Karpas-422 (cell line): ENCODE data around the gene SH3GLB2. TPM values are rescaled to one million over a fixed set of nuclear protein-coding genes. Genes with fewer than 3 reads are reported as not detected.

Experiments
- DNase-seq: peaks from one replicate; pipeline ENCODE4 v3.0.0-alpha.2; 2015
- H2AFZ ChIP-seq: fragments of 200-600 bp; sonication (generic); 2 replicates; pipeline ENCODE4 v1.6.1; 2014; ENCODE audit warnings: antibody characterized with exemption, low read length, mixed read lengths
- H3K27ac ChIP-seq: fragments of 200-600 bp; sonication (generic); 2 replicates; pipeline ENCODE4 v1.5.1; 2014; ENCODE audit warnings: mild to moderate bottlenecking, low read length, moderate library complexity
- H3K27me3 ChIP-seq: fragments of 200-600 bp; sonication (generic); 2 replicates; pipeline ENCODE4 v1.6.1; 2014; ENCODE audit warnings: low read length, mixed read lengths
- H3K36me3 ChIP-seq: fragments of 200-600 bp; sonication (generic); 2 replicates; pipeline ENCODE4 v1.6.1; 2014; ENCODE audit warnings: low read length, mixed read lengths; ENCODE audit not compliant: insufficient read depth
- H3K4me1 ChIP-seq: fragments of 200-600 bp; sonication (generic); 2 replicates; pipeline ENCODE4 v1.6.1; 2014; ENCODE audit warnings: mild to moderate bottlenecking, low read length, mixed read lengths
- H3K4me2 ChIP-seq: fragments of 200-600 bp; sonication (generic); 2 replicates; pipeline ENCODE4 v1.6.1; 2014; ENCODE audit warnings: low read length, low read depth, mild to moderate bottlenecking; ENCODE audit not compliant: poor library complexity, severe bottlenecking
- H3K4me3 ChIP-seq: fragments of 200-600 bp; sonication (generic); 2 replicates; pipeline ENCODE4 v1.5.1; 2014; ENCODE audit warnings: mild to moderate bottlenecking, antibody characterized with exemption, low read length, mixed read lengths
- H3K79me2 ChIP-seq: fragments of 200-600 bp; sonication (generic); 2 replicates; pipeline ENCODE4 v1.6.1; 2014; ENCODE audit warnings: mild to moderate bottlenecking, low read length, mixed read lengths
- H3K9ac ChIP-seq: fragments of 200-600 bp; sonication (generic); 2 replicates; pipeline ENCODE4 v1.6.0; 2014; ENCODE audit warnings: low read length
- H3K9me2 ChIP-seq: fragments of 200-600 bp; sonication (generic), shearing (Covaris generic); replicated peaks from 2 replicates; pipeline ENCODE4 v1.6.0; 2014; ENCODE audit warnings: mild to moderate bottlenecking, low read length, moderate library complexity; ENCODE audit not compliant: insufficient read depth
- H3K9me3 ChIP-seq: fragments of 300-700, 200-600 bp; sonication (generic); 2 replicates; pipeline ENCODE4 v1.6.1; 2014; ENCODE audit warnings: low read length, mixed read lengths
- H4K20me1 ChIP-seq: fragments of 200-600 bp; sonication (generic); 2 replicates; pipeline ENCODE4 v1.6.1; 2014; ENCODE audit warnings: mild to moderate bottlenecking, antibody characterized with exemption, low read length, low read depth; ENCODE audit not compliant: insufficient read depth
- total RNA-seq: library from RNA; depleted of rRNA; stranded (reverse); fragments of >200 nt; shearing (Covaris generic); gene quantifications from 2 replicates; pipeline ENCODE4 v1.2.3, GENCODE V29; 2014; ENCODE audit warnings: low replicate concordance

The SH3GLB2 gene
- total RNA-seq, 1 experiment from 2014 or later = 42.1 TPM

DNA sequence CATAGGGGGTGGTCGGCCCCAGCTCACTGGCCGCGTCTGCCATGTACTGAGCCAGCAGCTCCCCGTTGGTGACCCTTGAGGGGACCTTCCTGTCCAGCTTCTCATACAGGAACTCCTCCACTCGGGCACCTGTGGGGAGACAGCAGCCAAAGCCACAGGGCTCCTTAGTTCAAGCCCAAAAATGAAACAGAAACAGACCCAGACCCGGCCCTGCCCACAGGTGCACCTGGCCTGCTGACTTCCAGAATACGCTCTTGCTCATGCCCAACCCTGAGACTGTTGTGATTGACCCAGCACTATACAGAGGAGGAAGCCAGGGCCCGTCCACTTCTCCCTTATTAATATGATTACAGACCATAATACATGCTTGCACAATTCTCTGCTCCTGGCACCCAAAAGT is 7.0 kb downstream of the SH3GLB2 start:
- H3K27me3 ChIP-seq = no peaks in the 10 kb centered on the region
- H3K36me3 ChIP-seq = no peaks in the 10 kb centered on the region
- no peak overlapping the region for H2AFZ ChIP-seq
- H3K4me1 ChIP-seq = peaks cover 3% of the 10 kb centered on the region
- no peaks in the 10 kb centered on the region for H4K20me1 ChIP-seq
- peaks cover 35% of the 10 kb centered on the region for H3K79me2 ChIP-seq
- H3K9ac ChIP-seq = no peak overlapping the region
- H3K4me3 ChIP-seq = no peak overlapping the region
- no peaks in the 10 kb centered on the region for H3K9me3 ChIP-seq
- no peak overlapping the region for H3K27ac ChIP-seq
- H3K9me2 ChIP-seq = no peaks in the 10 kb centered on the region
- no peak overlapping the region for H3K4me2 ChIP-seq
- DNase-seq = no peak

DNA sequence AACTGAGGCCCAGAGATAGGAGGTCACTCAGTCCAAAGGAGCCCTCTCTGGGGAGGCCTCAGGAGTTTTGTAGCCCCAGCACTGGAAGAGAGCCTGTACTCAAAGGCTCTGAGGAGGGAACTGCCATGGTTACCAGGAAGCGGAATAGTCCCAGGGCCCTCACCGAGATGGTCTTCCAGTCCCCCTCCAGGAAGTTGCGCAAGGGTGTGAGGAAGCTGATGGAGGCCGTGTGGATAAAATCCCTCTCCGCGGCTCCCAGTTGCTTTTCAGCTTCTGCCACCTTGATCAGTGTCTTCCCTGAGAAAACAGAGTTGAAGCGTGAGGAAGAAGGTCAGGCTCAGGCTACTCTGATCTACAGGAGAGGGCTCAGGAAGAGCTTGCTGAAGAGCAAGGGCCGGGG is 13.5 kb downstream of the SH3GLB2 start:
- no peak for DNase-seq
- no peaks in the 10 kb centered on the region for H3K36me3 ChIP-seq
- H3K9me3 ChIP-seq = no peaks in the 10 kb centered on the region
- no peaks in the 10 kb centered on the region for H4K20me1 ChIP-seq
- H3K4me1 ChIP-seq = no peaks in the 10 kb centered on the region
- no peak overlapping the region for H3K4me3 ChIP-seq
- no peaks in the 10 kb centered on the region for H3K9me2 ChIP-seq
- H2AFZ ChIP-seq = no peak overlapping the region
- H3K27ac ChIP-seq = no peak overlapping the region
- no peak overlapping the region for H3K4me2 ChIP-seq
- H3K79me2 ChIP-seq = no peaks in the 10 kb centered on the region
- H3K9ac ChIP-seq = no peak overlapping the region
- no peaks in the 10 kb centered on the region for H3K27me3 ChIP-seq

DNA sequence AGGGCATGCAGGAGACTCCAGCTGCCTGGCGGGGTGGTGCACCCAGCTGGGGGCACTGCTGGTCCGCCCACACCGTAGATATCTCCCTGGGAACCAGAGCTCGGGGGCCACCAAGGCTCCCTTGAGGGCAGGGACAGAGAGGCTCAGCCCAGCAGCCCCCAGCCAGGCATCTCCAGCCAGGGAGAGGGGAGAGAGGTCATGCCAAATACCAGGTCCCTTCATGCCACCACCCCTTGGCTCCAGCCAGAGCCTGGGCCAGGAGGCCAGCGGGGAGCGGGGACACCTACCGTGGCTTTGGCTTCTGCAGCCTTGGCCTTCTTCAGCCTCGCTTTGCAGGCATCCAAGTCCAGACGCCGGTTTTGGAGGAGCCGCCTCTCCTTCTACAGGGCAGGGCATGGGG is 14.0 kb downstream of the SH3GLB2 start:
- Histone ChIP-seq H3K9me2 (no peaks in the 10 kb centered on the region), H3K27me3 (no peaks in the 10 kb centered on the region), H3K4me3 (no peak overlapping the region), H3K27ac (no peak overlapping the region), H2AFZ (no peak overlapping the region), H4K20me1 (no peaks in the 10 kb centered on the region), H3K36me3 (no peaks in the 10 kb centered on the region), H3K9ac (no peak overlapping the region), H3K4me2 (no peak overlapping the region), H3K79me2 (no peaks in the 10 kb centered on the region), H3K9me3 (no peaks in the 10 kb centered on the region), H3K4me1 (no peaks in the 10 kb centered on the region)
- no peak for DNase-seq

DNA sequence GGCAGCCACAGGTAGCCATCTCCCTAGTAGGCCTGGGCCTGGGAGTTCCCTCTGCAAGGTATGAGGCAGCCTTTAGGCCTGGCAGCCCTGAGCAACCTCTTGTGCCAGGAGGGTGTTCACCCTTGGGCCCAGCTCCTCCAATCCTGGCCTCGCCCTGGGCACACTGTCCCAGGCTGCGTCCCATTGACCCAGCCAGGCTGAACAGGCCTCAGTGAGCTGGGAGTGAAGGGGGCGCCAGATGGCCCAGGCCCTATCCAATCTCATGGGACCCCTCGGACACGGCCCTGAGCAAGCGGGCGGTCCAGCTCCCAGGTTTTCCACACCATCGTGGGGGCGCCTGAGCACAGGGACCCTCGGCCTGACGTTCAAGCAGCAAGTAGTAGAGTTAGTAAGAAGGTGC is 14.5 kb downstream of the SH3GLB2 start:
- Histone ChIP-seq H3K27me3 (no peaks in the 10 kb centered on the region), H3K9ac (no peak overlapping the region), H2AFZ (no peak overlapping the region), H3K36me3 (no peaks in the 10 kb centered on the region), H3K9me3 (no peaks in the 10 kb centered on the region), H3K4me2 (no peak overlapping the region), H4K20me1 (no peaks in the 10 kb centered on the region), H3K79me2 (no peaks in the 10 kb centered on the region), H3K4me1 (no peaks in the 10 kb centered on the region), H3K4me3 (no peak overlapping the region), H3K9me2 (no peaks in the 10 kb centered on the region), H3K27ac (no peak overlapping the region)
- no peak for DNase-seq

DNA sequence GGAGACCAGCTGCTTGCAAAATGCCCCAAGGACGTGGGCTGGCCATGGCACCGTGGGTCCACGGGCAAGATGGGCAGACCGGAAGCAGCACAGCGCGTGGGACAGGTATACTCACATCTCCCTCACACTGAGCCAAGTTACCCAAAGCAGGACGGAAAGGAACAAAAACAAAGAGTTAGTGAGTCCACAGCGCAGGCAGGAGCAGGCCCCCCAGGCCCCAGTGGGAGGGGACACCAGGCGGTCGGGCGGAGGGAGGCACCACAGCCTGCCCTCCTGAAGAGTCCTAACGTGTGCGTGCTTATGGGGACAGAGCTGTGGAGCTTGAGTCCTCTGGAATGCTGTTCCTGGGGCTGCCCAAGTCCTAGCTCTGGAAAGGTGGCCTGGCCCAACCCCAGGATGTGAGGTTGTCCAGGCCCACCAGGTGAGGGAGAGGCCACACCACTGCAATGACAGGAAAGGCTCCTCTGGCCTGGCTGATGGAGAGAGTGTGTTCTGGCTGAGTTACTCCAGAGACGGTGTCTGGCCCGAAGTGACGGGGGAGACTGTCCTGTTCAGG is 15.2 kb downstream of the SH3GLB2 start:
- H3K9me3 ChIP-seq = no peaks in the 10 kb centered on the region
- H3K79me2 ChIP-seq = no peaks in the 10 kb centered on the region
- H3K4me2 ChIP-seq = no peak overlapping the region
- no peaks in the 10 kb centered on the region for H3K4me1 ChIP-seq
- H3K36me3 ChIP-seq = no peaks in the 10 kb centered on the region
- H2AFZ ChIP-seq = no peak overlapping the region
- no peak overlapping the region for H3K27ac ChIP-seq
- no peak overlapping the region for H3K4me3 ChIP-seq
- no peaks in the 10 kb centered on the region for H3K27me3 ChIP-seq
- no peaks in the 10 kb centered on the region for H4K20me1 ChIP-seq
- H3K9ac ChIP-seq = no peak overlapping the region
- no peak for DNase-seq
- H3K9me2 ChIP-seq = no peaks in the 10 kb centered on the region

DNA sequence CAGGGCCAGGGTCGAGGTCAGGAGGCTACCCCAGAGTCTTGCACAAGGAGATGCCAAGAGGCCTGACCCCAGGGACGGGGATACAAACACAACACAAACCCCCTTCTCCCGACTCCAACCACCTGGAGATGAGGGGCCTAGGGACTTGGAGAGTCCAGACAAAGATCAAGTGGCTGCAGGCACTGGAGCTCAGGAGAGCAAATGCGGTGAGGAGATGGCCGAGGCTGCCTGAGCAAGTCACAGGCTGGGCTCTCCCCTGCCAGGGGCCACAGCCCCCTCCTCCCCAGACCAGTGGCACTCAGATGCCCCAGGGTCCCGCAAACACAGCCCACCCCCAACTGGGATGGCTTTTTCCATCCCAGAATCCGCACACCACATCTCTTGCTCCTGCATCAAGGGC is 15.8 kb downstream of the SH3GLB2 start:
- no peaks in the 10 kb centered on the region for H3K9me3 ChIP-seq
- H3K79me2 ChIP-seq = no peaks in the 10 kb centered on the region
- no peak overlapping the region for H3K4me2 ChIP-seq
- no peak overlapping the region for H3K9ac ChIP-seq
- no peaks in the 10 kb centered on the region for H3K27me3 ChIP-seq
- no peaks in the 10 kb centered on the region for H3K9me2 ChIP-seq
- H2AFZ ChIP-seq = no peak overlapping the region
- no peak overlapping the region for H3K27ac ChIP-seq
- DNase-seq = no peak
- H3K36me3 ChIP-seq = peaks cover 3% of the 10 kb centered on the region; the same call in 1 of the 2 replicates
- no peaks in the 10 kb centered on the region for H3K4me1 ChIP-seq
- H4K20me1 ChIP-seq = peaks cover 1% of the 10 kb centered on the region; the same call in 1 of the 2 replicates
- no peak overlapping the region for H3K4me3 ChIP-seq

DNA sequence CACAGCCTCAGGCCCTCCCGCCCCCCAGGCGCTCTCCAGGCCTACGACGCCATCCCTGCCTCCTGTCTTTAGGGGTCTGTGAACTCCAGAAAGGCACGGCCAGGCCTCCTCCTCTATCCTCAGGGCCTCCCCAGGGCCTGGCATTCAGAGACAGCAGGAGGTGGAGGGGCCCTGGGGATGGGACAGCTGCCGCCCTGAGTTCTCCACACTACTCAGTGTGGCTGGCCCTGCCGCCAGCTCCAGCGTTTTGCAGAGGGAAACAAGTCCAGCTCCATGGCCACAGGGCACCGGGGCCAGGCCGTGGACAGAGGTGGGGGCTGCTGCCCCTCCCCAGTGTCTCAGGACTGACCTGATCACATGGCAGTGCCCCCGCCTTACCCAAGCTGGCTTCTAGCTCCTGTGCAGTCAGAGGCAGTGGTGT is 16.4 kb downstream of the SH3GLB2 start:
- Histone ChIP-seq H2AFZ (no peak overlapping the region), H3K9me2 (no peaks in the 10 kb centered on the region), H3K4me1 (no peaks in the 10 kb centered on the region), H3K9ac (no peak overlapping the region), H3K36me3 (peaks cover 9% of the 10 kb centered on the region; the same call in 1 of the 2 replicates), H4K20me1 (peaks cover 5% of the 10 kb centered on the region; the same call in 1 of the 2 replicates), H3K27me3 (no peaks in the 10 kb centered on the region), H3K27ac (no peak overlapping the region), H3K79me2 (no peaks in the 10 kb centered on the region), H3K4me3 (no peak overlapping the region), H3K4me2 (no peak overlapping the region), H3K9me3 (no peaks in the 10 kb centered on the region)
- no peak for DNase-seq

DNA sequence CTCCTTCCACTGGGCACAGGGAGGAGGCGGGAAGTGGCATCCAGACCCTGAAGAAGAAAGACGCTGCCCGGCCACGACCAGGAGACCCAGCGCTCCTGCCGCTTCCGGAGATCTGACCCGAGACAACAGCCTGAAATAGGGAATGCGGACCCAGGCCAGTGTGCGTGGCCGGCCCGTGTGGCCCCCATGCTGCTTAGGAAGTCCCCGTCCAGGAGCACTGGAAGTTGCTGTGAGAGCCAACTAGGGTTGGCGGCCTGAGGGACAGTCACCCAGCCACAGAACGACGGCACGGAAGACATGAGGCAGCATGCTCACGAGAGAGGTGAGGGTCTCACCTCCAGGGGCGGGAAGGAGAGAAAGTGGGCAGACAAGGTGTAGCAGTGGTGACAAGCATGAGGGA is 17.0 kb downstream of the SH3GLB2 start:
- H3K4me2 ChIP-seq = no peak overlapping the region
- DNase-seq = no peak
- no peaks in the 10 kb centered on the region for H3K9me3 ChIP-seq
- H3K9me2 ChIP-seq = no peaks in the 10 kb centered on the region
- no peaks in the 10 kb centered on the region for H3K79me2 ChIP-seq
- no peaks in the 10 kb centered on the region for H3K27me3 ChIP-seq
- H4K20me1 ChIP-seq = peaks cover 5% of the 10 kb centered on the region; the same call in 1 of the 2 replicates
- H3K4me3 ChIP-seq = no peak overlapping the region
- H2AFZ ChIP-seq = no peak overlapping the region
- H3K4me1 ChIP-seq = no peaks in the 10 kb centered on the region
- no peak overlapping the region for H3K9ac ChIP-seq
- no peak overlapping the region for H3K27ac ChIP-seq
- peaks cover 9% of the 10 kb centered on the region; the same call in 1 of the 2 replicates for H3K36me3 ChIP-seq
